Measurements from ENCODE around the gene UVSSA. TPM values are rescaled to one million over a fixed set of nuclear protein-coding genes. Genes with fewer than 3 reads are reported as not detected.

UVSSA gene, protein sequence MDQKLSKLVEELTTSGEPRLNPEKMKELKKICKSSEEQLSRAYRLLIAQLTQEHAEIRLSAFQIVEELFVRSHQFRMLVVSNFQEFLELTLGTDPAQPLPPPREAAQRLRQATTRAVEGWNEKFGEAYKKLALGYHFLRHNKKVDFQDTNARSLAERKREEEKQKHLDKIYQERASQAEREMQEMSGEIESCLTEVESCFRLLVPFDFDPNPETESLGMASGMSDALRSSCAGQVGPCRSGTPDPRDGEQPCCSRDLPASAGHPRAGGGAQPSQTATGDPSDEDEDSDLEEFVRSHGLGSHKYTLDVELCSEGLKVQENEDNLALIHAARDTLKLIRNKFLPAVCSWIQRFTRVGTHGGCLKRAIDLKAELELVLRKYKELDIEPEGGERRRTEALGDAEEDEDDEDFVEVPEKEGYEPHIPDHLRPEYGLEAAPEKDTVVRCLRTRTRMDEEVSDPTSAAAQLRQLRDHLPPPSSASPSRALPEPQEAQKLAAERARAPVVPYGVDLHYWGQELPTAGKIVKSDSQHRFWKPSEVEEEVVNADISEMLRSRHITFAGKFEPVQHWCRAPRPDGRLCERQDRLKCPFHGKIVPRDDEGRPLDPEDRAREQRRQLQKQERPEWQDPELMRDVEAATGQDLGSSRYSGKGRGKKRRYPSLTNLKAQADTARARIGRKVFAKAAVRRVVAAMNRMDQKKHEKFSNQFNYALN
- total RNA-seq: 10 to 100 TPM in 5 of 6 donors, 1 to 10 TPM in 1; 9.2 to 24.7 (median 12.4) TPM
- polyA plus RNA-seq: 10 to 100 TPM; 19.5 to 30.9 TPM

DNA sequence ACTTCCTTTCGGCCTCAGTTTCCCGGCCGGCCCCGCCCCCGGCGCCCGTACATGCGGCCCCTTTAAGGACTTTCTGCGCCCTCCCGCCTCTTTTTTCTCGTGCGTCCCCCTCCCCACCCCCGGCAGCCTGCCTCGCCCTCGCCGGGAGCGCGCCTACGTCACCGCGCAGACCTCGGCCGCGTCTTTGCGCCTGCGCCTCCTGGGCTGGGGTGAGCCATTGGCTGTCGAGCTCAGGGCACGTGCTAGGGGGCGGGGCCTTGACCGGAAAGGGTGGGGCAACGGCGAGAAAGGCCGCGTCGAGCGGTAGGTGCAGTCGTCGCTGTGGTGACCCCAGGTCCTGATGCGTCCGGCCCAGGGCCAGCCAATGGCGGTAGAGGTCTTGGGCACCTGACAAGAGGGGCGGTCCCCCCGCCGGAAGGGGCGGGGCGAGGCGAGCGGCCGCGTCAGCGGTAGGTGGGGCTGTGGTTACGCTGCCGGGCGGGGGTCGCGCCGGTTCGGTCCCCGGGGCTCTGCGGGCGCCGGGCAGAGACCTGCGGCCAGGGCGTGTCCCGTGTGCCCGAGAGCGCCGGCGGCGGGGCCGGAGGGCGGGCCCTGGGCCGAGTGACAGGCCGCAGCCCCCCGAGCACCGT, at the start of gene UVSSA:
Gene UVSSA, plus strand, starts transcription at position 428 of the 629 bp plus-strand sequence. CDS start 884 bp downstream, outside the sequence.
- 1 to 2% methylated on average over 46 to 76 of the region's 76 CpGs for WGBS, 2 donors
- FAIRE-seq: peak; percentile 89
- Histone ChIP-seq H3K27me3 (no peaks in the 10 kb centered on the region), H3K4me1 (peaks cover 7 to 13% (median 8%) of the 10 kb centered on the region in 3 donors), H3K27ac (peak within 1 kb of the TSS; percentile 95 to 98 (median 96)), H3K9me3 (no peaks in the 10 kb centered on the region), H3K4me3 (peak within 1 kb of the TSS; percentile 82 to 97 (median 84)), H3K36me3 (peaks cover 0 to 1% (median 0%) of the 10 kb centered on the region in 3 donors)
- TF ChIP-seq, protein P1, sequence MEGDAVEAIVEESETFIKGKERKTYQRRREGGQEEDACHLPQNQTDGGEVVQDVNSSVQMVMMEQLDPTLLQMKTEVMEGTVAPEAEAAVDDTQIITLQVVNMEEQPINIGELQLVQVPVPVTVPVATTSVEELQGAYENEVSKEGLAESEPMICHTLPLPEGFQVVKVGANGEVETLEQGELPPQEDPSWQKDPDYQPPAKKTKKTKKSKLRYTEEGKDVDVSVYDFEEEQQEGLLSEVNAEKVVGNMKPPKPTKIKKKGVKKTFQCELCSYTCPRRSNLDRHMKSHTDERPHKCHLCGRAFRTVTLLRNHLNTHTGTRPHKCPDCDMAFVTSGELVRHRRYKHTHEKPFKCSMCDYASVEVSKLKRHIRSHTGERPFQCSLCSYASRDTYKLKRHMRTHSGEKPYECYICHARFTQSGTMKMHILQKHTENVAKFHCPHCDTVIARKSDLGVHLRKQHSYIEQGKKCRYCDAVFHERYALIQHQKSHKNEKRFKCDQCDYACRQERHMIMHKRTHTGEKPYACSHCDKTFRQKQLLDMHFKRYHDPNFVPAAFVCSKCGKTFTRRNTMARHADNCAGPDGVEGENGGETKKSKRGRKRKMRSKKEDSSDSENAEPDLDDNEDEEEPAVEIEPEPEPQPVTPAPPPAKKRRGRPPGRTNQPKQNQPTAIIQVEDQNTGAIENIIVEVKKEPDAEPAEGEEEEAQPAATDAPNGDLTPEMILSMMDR (IDR thresholded peaks at IDR 0.05): no peak
- peak; percentile 87 to 96 (median 90) for ATAC-seq
- intact Hi-C loops (cut with DNase I): loop anchor here in 1 of 3 donors (10.0 kb wide), 1 partner anchor 212 kb away; no protein-coding TSS in a partner anchor
- peak; percentile 99 to 100 (median 100) for DNase-seq

DNA sequence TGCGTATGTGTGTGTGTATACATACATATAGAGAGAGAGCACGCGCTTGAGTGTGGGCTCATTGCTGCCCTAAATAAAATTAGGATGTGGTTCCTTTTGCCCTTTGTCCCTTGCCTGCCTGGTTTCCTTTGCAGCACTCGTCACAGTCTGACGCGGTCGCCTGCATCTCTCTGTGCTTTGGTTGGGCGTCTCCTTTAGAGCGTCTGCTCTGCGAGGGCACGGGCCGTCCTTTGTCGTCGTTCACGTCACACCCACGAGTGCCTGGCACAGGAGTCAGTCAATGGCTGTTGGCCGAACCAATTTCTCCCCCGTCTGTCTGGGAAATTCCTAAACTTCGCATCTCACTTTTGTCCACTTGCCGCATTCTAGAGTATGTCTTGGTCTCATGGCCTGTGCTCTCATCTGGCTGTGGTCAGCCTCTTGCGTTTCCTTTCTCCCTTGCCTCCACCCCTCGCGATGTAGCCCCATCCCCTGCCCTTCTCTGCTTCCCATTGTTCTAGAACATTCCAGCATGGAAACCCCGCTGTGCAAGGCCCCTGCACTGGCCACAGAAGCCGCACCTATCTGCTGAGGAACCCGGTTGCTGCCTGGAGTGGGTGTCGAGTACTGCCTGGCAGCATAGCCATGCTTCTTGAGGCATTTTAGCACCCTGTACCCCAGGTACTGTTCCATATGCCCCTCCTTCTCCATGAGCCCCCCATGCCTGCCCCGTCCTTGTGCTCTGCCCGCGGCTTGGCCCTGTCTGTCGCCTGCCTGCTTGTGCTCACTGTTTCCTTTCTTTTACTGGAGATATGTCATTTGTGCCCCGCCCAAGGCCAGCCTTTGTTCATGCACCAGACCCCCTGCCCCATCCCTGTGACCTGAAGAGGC, 49.3 kb upstream of the UVSSA start:
- 92 to 94% methylated on average over 32 of the region's 32 CpGs for WGBS, 2 donors
- peaks cover 0 to 7% (median 0%) of the 10 kb centered on the region in 3 donors for H3K36me3 ChIP-seq

DNA sequence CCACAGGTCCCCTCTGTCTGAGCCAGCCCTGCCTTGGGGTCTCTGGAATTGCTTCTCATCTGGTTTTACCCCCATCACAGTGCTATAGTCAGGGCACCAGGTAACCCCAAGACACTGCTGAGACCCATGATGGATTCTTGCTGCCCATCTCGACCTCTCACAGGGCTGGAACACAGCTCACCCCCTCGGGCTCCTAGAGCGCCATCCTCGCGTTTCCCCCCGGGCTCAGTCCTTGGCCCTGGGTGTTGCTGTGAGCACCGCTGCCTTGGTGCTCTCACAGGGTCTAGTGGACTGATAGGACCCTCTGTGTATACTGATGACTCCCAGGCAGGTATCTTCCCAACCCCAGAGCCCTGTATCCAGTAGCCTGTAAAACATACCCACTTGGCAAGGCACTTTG, 48.5 kb upstream of the UVSSA start:
- H3K27ac ChIP-seq: no peak overlapping the region
- no peaks in the 10 kb centered on the region for H3K27me3 ChIP-seq
- peaks cover 0 to 7% (median 0%) of the 10 kb centered on the region in 3 donors for H3K36me3 ChIP-seq
- no peak for ATAC-seq
- no peak overlapping the region for H3K4me3 ChIP-seq
- WGBS, 2 donors: 93 to 94% methylated on average over 7 of the region's 7 CpGs
- TF ChIP-seq, protein P1 (IDR thresholded peaks at IDR 0.05): no peak
- peaks cover 9 to 20% (median 10%) of the 10 kb centered on the region in 3 donors for H3K4me1 ChIP-seq
- no peaks in the 10 kb centered on the region for H3K9me3 ChIP-seq
- intact Hi-C loops (cut with DNase I): no loop called here
- no peak for DNase-seq
- FAIRE-seq: no peak

More for the DNA sequence above, 49.3 kb upstream of the UVSSA start:
- H3K27ac ChIP-seq: no peak overlapping the region
- FAIRE-seq: no peak
- intact Hi-C loops (cut with DNase I): no loop called here
- H3K4me3 ChIP-seq: no peak overlapping the region
- H3K27me3 ChIP-seq: no peaks in the 10 kb centered on the region
- no peaks in the 10 kb centered on the region for H3K9me3 ChIP-seq
- TF ChIP-seq, protein P1 (IDR thresholded peaks at IDR 0.05): no peak
- no peak for DNase-seq
- peaks cover 9 to 20% (median 14%) of the 10 kb centered on the region in 3 donors for H3K4me1 ChIP-seq
- ATAC-seq: no peak

DNA sequence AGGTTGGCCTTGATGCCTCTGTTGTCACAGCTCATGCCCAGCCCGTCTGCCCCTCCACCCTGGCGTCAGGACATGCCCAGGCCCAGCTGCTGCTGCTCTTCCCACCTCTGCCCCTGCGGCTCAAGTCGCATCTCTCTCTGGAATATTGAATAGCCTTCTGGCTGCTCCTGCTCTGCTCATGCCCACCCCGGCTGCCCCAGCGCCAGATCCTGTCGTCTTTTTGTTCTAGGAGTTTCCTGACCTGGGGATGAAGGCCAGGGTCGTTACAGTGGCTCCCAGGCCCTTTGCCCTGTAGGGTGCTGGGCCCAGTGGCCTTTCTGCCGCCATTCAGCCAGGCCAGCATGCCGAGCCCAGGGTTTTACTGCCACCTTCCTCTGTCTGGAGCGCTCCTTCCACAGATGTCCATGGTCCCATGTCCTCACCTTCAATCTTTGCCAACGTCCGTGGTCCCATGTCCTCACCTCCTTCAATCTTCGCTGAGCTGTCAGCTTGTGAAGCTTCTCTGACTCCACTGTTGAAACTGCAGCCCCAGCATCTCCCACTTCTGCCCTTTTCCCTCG, 47.6 kb upstream of the UVSSA start:
- H3K36me3 ChIP-seq: peaks cover 0 to 7% (median 0%) of the 10 kb centered on the region in 3 donors
- 66 to 70% methylated on average over 15 of the region's 15 CpGs for WGBS, 2 donors
- H3K27me3 ChIP-seq: no peaks in the 10 kb centered on the region
- H3K4me3 ChIP-seq: no peak overlapping the region
- intact Hi-C loops (cut with DNase I): no loop called here
- TF ChIP-seq, protein P1 (IDR thresholded peaks at IDR 0.05): no peak
- no peak overlapping the region for H3K27ac ChIP-seq
- peaks cover under 1 to 11% (median 1%) of the 10 kb centered on the region in 3 donors for H3K4me1 ChIP-seq
- no peaks in the 10 kb centered on the region for H3K9me3 ChIP-seq
- no peak for FAIRE-seq
- DNase-seq: no peak
- ATAC-seq: peak in 2 of 4 donors; percentile 15 to 30

All from pancreas (tissue), 10 donors.